HG03095 (cell line): Measurements from ENCODE around the gene TMEM207.
A peak's percentile ranks its signal among the peaks of the same experiment; 100 is the strongest.

Source experiments
- ATAC-seq: cut with Tn5 transposase; IDR thresholded peaks from one replicate; pipeline ENCODE4 v1.9.1; 2021; ENCODE audit warnings: moderate library complexity; ENCODE audit not compliant: unreplicated experiment

Gene TMEM207

GRCh38 chr3:190444576-190445145 lies 5.0 kb downstream of the TMEM207 start:
- ATAC-seq, result no peak

- ATAC-seq, result no peak
Observed at GRCh38 chr3:190444006-190444405, 5.7 kb downstream of the TMEM207 start.

GRCh38 chr3:190443257-190443656 lies 6.4 kb downstream of the TMEM207 start:
- ATAC-seq, result no peak

GRCh38 chr3:190442240-190442639 lies 7.5 kb downstream of the TMEM207 start:
- ATAC-seq, result no peak

GRCh38 chr3:190436331-190436730 lies 13.4 kb downstream of the TMEM207 start:
- ATAC-seq, result no peak

GRCh38 chr3:190435618-190436017 lies 14.1 kb downstream of the TMEM207 start:
- no peak for ATAC-seq

- ATAC-seq, result no peak
Observed at GRCh38 chr3:190433626-190434025, 16.1 kb downstream of the TMEM207 start.

GRCh38 chr3:190432216-190432615 lies 17.5 kb downstream of the TMEM207 start:
- ATAC-seq, result no peak

- no peak for ATAC-seq
Observed at GRCh38 chr3:190430906-190431305, 18.8 kb downstream of the TMEM207 start.

- no peak for ATAC-seq
Observed at GRCh38 chr3:190429681-190430080, 20.0 kb downstream of the TMEM207 start.

- ATAC-seq, result no peak
Observed at GRCh38 chr3:190426806-190427507, 22.7 kb downstream of the TMEM207 start.

- no peak for ATAC-seq
Observed at GRCh38 chr3:190425833-190426232, 23.9 kb downstream of the TMEM207 start.

- peak; percentile 61 for ATAC-seq
Observed at GRCh38 chr3:190424478-190425439, 24.9 kb downstream of the TMEM207 start.

GRCh38 chr3:190424108-190424477 lies 25.6 kb downstream of the TMEM207 start:
- ATAC-seq, result no peak

- ATAC-seq, result no peak
Observed at GRCh38 chr3:190414297-190414696, 35.4 kb downstream of the TMEM207 start.

GRCh38 chr3:190404715-190405114 lies 45.0 kb downstream of the TMEM207 start:
- ATAC-seq, result no peak

- ATAC-seq, result no peak
Observed at GRCh38 chr3:190401963-190402362, 47.7 kb downstream of the TMEM207 start.

- ATAC-seq, result no peak
Observed at GRCh38 chr3:190399677-190400076, 50.0 kb downstream of the TMEM207 start.

- ATAC-seq, result no peak
Observed at GRCh38 chr3:190397889-190398288, 51.8 kb downstream of the TMEM207 start.

GRCh38 chr3:190396001-190396400 lies 53.7 kb downstream of the TMEM207 start:
- ATAC-seq, result no peak

- no peak for ATAC-seq
Observed at GRCh38 chr3:190388703-190389102, 61.0 kb downstream of the TMEM207 start.
